Measurements from ENCODE around the gene ZSWIM1. TPM values are rescaled to one million over a fixed set of nuclear protein-coding genes. Genes with fewer than 3 reads are reported as not detected.

The ZSWIM1 gene
- total and polyA plus RNA-seq, 10 of the 15 experiments (the other 5 are each of a cell fraction or from before 2014, with no cell fraction given), result 2.4 to 16.0 (median 9.8) TPM

DNA sequence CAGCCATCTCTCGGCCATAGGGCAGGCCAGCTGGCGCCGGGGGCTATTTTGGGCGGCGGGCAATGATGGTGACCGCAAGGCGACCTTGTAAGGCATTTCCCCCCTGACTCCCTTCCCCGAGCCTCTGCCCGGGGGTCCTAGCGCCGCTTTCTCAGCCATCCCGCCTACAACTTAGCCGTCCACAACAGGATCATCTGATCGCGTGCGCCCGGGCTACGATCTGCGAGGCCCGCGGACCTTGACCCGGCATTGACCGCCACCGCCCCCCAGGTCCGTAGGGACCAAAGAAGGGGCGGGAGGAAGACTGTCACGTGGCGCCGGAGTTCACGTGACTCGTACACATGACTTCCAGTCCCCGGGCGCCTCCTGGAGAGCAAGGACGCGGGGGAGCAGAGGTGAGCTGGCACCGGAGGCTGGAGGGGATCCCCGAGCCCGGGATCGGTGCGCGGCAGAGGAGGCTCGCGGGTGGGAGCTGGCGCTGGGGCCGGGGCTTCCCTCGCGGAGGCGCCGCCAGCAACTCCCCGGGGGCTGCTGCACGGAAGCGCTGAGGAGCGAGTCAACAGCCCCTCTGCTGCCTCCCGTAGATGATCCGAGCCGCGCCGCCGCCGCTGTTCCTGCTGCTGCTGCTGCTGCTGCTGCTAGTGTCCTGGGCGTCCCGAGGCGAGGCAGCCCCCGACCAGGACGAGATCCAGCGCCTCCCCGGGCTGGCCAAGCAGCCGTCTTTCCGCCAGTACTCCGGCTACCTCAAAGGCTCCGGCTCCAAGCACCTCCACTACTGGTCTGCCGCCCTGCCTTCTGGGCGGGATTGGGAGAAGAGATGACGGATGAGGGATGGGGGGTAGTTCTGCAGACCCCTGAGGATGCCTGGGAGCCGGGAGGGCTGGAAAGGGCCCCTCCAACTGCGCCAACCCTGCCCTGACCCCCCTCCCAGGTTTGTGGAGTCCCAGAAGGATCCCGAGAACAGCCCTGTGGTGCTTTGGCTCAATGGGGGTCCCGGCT is 10.3 kb downstream of the ZSWIM1 start, which contains the start of the genes CTSA and NEURL2 (continued):
- no peak for TF ChIP-seq CEBPB (IDR thresholded peaks at IDR 0.05; ENCODE audit: borderline replicate concordance in 1 of 2, low read depth in 2 of 2, low read length in 2 of 2)
- no peak for TF ChIP-seq ZNF622 (IDR thresholded peaks at IDR 0.05)
- no peak; the same call in 1 of the 2 replicates for TF ChIP-seq ZSCAN29 (IDR thresholded peaks at IDR 0.05)
- TF ChIP-seq JUND (IDR thresholded peaks at IDR 0.05; ENCODE audit: low read depth, low read length), result no peak
- TF ChIP-seq ATF7 (IDR thresholded peaks at IDR 0.05; ENCODE audit: low read depth), result peak; percentile 58; the same call in 1 of the 2 replicates
- peak; percentile 96 for TF ChIP-seq NBN (IDR thresholded peaks at IDR 0.05)
- peak; percentile 100 for TF ChIP-seq ATF3 (IDR thresholded peaks at IDR 0.05; ENCODE audit: borderline replicate concordance, extremely low read depth, low read depth, low read length)
- no peak for TF ChIP-seq ZNF274 (IDR thresholded peaks at IDR 0.05; ENCODE audit: insufficient read depth, insufficient read length)
- TF ChIP-seq NFIC (IDR thresholded peaks at IDR 0.05; ENCODE audit: low read depth, low read length), result peak; percentile 99
- TF ChIP-seq POLR2A (IDR thresholded peaks at IDR 0.05; ENCODE audit: low read depth, low read length), result peak; percentile 88
- TF ChIP-seq HDAC6 (IDR thresholded peaks at IDR 0.05; ENCODE audit: unreplicated experiment), result no peak
- peak; percentile 79; the same call in 1 of the 2 replicates for TF ChIP-seq LARP7 (IDR thresholded peaks at IDR 0.05)
- TF ChIP-seq CBFB (IDR thresholded peaks at IDR 0.05; ENCODE audit: low read depth), result peak; percentile 89
- TF ChIP-seq TAF1 (IDR thresholded peaks at IDR 0.05; ENCODE audit: borderline replicate concordance, low read depth, low read length), result peak; percentile 74; the same call in 1 of the 2 replicates
- TF ChIP-seq, protein P1, sequence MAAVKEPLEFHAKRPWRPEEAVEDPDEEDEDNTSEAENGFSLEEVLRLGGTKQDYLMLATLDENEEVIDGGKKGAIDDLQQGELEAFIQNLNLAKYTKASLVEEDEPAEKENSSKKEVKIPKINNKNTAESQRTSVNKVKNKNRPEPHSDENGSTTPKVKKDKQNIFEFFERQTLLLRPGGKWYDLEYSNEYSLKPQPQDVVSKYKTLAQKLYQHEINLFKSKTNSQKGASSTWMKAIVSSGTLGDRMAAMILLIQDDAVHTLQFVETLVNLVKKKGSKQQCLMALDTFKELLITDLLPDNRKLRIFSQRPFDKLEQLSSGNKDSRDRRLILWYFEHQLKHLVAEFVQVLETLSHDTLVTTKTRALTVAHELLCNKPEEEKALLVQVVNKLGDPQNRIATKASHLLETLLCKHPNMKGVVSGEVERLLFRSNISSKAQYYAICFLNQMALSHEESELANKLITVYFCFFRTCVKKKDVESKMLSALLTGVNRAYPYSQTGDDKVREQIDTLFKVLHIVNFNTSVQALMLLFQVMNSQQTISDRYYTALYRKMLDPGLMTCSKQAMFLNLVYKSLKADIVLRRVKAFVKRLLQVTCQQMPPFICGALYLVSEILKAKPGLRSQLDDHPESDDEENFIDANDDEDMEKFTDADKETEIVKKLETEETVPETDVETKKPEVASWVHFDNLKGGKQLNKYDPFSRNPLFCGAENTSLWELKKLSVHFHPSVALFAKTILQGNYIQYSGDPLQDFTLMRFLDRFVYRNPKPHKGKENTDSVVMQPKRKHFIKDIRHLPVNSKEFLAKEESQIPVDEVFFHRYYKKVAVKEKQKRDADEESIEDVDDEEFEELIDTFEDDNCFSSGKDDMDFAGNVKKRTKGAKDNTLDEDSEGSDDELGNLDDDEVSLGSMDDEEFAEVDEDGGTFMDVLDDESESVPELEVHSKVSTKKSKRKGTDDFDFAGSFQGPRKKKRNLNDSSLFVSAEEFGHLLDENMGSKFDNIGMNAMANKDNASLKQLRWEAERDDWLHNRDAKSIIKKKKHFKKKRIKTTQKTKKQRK (IDR thresholded peaks at IDR 0.05; ENCODE audit: low read depth, low read length), result peak; percentile 49; the same call in 1 of the 2 replicates
- TF ChIP-seq RB1 (IDR thresholded peaks at IDR 0.05; ENCODE audit: borderline replicate concordance), result peak; percentile 93; the same call in 1 of the 2 replicates
- TF ChIP-seq EP300 (IDR thresholded peaks at IDR 0.05; ENCODE audit: borderline replicate concordance in 1 of 2, control insufficient read depth in 1 of 2, low read depth in 2 of 2, low read length in 2 of 2), result peak; percentile 43 to 62; a peak in 2 of 4 replicates
- no peak for TF ChIP-seq GABPA (IDR thresholded peaks at IDR 0.05; ENCODE audit: low read depth)

All from GM12878 (cell line).